Effector memory CD4-positive, alpha-beta T cell (primary cell): ENCODE measurements around the gene UBE2U.
"Not testable (repeated sequence)": the region's sequence is repeated elsewhere in the genome, so short reads cannot be mapped to it uniquely, and the experiment has no call there.

Source experiments
- DNase-seq, 3 donors: peaks; one replicate each; pipeline ENCODE4 v3.0.0-alpha.2; 2020
- H3K27ac ChIP-seq: 2 replicates; pipeline ENCODE4 v1.7.0; 2013; ENCODE audit warnings: mild to moderate bottlenecking, low read length, moderate library complexity; ENCODE audit not compliant: insufficient read depth, poor library complexity, severe bottlenecking
- H3K27me3 ChIP-seq: replicated peaks from 2 replicates; pipeline ENCODE4 v1.7.0; 2013; ENCODE audit warnings: mild to moderate bottlenecking, low read length; ENCODE audit not compliant: insufficient read depth, control insufficient read depth, poor library complexity, severe bottlenecking
- H3K36me3 ChIP-seq: 2 replicates; pipeline ENCODE4 v1.7.0; 2013; ENCODE audit warnings: mild to moderate bottlenecking, low read length, moderate library complexity; ENCODE audit not compliant: control insufficient read depth, insufficient read depth
- H3K4me1 ChIP-seq: 2 replicates; pipeline ENCODE4 v1.7.0; 2013; ENCODE audit warnings: low read length, mild to moderate bottlenecking; ENCODE audit not compliant: control insufficient read depth, insufficient read depth, poor library complexity, severe bottlenecking
- H3K4me3 ChIP-seq: 2 replicates; pipeline ENCODE4 v1.7.0; 2013; ENCODE audit warnings: low read length, low read depth, mild to moderate bottlenecking; ENCODE audit not compliant: insufficient read depth, poor library complexity, severe bottlenecking
- H3K9me3 ChIP-seq: 2 replicates; pipeline ENCODE4 v1.7.0; 2013; ENCODE audit warnings: mild to moderate bottlenecking, low read length, moderate library complexity; ENCODE audit not compliant: control insufficient read depth

Gene UBE2U

DNA sequence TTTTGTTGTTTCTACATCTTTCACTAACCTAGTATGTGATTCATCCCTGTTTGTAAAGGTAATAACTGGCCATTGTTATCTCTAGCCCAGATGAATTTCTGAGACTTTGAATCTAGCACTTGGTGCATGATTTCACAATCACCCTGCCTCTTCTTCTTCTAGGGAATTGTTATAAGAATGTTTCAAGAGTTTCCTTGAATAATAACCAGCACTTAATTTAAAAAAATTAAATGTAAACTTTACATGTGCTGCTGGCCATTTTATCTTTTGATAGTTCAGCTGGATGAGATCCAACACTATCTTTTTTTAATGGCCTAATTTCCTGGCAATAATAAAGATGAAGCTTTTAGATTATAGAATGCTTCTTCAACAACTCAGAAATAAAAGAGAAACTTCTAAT lies 31.8 kb downstream of the UBE2U start:
- no peak overlapping the region for H3K4me3 ChIP-seq
- H3K27ac ChIP-seq, result no peak overlapping the region
- no peaks in the 10 kb centered on the region for H3K9me3 ChIP-seq
- no peaks in the 10 kb centered on the region for H3K4me1 ChIP-seq
- no peak for DNase-seq
- no peaks in the 10 kb centered on the region for H3K36me3 ChIP-seq
- H3K27me3 ChIP-seq, result no peaks in the 10 kb centered on the region

DNA sequence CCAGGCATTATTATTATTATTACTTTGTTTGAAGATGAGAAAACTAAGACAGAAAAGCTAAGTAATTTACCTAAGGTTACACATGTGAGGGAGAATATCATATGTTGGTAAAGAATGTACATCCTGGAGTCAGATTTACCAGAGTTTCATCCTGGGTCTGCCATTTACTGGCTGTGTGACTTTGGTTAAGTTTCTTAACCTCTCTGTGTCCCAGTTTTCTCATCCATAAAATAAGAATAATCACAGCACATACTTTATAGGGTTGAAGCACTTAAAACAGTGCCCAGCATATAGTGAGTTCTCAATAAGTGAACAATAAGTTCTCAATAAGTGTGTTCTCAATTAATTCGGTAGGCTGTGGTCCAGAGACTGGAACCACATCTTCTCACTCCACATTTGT lies 32.5 kb downstream of the UBE2U start:
- no peak overlapping the region for H3K4me3 ChIP-seq
- H3K27ac ChIP-seq, result no peak overlapping the region
- H3K4me1 ChIP-seq, result no peaks in the 10 kb centered on the region
- H3K9me3 ChIP-seq, result no peaks in the 10 kb centered on the region
- no peaks in the 10 kb centered on the region for H3K36me3 ChIP-seq
- no peak for DNase-seq
- H3K27me3 ChIP-seq, result no peaks in the 10 kb centered on the region

DNA sequence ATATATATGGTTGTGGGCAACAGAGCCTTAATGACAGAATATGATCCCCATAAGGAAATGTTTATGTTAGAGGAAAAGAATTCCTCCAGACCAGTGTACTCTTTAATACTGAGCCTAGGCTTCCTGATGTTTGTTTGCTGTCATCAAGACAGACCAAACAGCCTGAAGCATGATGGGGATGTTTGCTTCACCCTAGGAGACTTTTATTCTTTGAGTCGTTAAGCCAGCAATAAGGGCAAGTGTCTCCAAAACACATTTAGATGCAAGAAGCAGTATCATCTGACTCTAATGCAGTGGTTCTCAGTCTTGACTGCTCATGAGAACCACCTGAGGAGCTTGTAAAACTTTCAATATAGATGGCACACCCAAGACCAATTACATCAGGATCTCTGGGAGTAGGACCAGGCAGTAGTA lies 33.1 kb downstream of the UBE2U start:
- DNase-seq, result no peak
- Histone ChIP-seq H3K9me3 (no peaks in the 10 kb centered on the region), H3K4me1 (no peaks in the 10 kb centered on the region), H3K27ac (no peak overlapping the region), H3K36me3 (no peaks in the 10 kb centered on the region), H3K27me3 (no peaks in the 10 kb centered on the region), H3K4me3 (no peak overlapping the region)

DNA sequence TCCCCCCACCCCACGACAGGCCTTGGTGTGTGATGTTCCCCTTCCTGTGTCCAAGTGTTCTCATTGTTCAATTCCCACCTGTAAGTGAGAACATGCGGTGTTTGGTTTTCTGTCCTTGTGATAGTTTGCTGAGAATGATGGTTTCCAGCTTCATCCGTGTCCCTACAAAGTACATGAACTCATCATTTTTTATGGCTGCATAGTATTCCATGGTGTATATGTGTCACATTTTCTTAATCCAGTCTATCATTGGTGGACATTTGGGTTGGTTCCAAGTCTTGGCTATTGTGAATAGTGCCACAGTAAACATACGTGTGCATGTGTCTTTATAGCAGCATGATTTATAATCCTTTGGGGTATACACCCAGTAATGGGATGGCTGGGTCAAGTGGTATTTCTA lies 36.1 kb downstream of the UBE2U start:
- H3K36me3 ChIP-seq, H3K4me1 ChIP-seq, H3K27ac ChIP-seq, H3K27me3 ChIP-seq, DNase-seq, H3K9me3 ChIP-seq, H3K4me3 ChIP-seq: not testable (repeated sequence)

DNA sequence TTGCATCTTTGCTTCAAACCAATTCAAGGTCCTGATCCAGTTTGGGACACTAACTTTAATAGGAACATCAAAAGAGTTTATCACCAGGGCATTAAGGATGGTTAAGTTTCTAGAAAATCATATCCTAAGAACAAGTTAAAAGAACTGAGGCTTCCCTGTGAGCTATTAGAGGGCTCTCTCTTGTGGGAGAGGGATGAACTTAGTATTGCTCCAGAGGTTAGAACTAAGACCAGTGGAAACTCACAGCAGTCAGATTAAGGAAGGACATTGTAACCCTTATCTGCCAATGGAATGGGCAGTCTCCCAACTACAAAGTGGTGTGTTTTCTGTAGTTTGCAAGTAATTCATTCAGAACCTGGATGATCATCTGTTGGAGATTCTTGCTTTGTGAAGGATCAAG lies 36.8 kb downstream of the UBE2U start:
- no peaks in the 10 kb centered on the region for H3K27me3 ChIP-seq
- H3K27ac ChIP-seq, result no peak overlapping the region
- H3K9me3 ChIP-seq, result no peaks in the 10 kb centered on the region
- H3K4me3 ChIP-seq, result no peak overlapping the region
- DNase-seq, result no peak
- H3K4me1 ChIP-seq, result no peaks in the 10 kb centered on the region
- H3K36me3 ChIP-seq, result no peaks in the 10 kb centered on the region

DNA sequence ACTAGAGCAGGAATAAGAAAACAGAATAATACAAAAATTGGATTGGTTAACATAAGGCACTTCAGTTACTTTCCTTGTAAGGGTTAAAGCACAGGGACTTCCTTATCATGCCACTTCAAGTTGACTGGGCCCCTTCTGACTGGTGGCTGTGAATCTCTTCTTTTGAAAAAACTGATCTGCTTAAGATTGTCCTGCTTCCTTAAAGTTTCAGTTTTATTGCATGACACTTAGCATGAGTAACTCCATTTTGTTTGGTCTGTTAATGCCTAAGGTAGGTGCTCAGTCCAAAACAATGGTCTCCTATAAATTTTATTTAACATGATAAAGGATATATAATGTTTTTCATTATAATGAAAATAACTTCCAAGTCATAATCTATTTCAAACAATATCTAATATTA lies 37.6 kb downstream of the UBE2U start:
- Histone ChIP-seq H3K27ac (no peak overlapping the region), H3K4me1 (no peaks in the 10 kb centered on the region), H3K27me3 (no peaks in the 10 kb centered on the region), H3K4me3 (no peak overlapping the region), H3K36me3 (no peaks in the 10 kb centered on the region), H3K9me3 (no peaks in the 10 kb centered on the region)
- DNase-seq, result no peak

DNA sequence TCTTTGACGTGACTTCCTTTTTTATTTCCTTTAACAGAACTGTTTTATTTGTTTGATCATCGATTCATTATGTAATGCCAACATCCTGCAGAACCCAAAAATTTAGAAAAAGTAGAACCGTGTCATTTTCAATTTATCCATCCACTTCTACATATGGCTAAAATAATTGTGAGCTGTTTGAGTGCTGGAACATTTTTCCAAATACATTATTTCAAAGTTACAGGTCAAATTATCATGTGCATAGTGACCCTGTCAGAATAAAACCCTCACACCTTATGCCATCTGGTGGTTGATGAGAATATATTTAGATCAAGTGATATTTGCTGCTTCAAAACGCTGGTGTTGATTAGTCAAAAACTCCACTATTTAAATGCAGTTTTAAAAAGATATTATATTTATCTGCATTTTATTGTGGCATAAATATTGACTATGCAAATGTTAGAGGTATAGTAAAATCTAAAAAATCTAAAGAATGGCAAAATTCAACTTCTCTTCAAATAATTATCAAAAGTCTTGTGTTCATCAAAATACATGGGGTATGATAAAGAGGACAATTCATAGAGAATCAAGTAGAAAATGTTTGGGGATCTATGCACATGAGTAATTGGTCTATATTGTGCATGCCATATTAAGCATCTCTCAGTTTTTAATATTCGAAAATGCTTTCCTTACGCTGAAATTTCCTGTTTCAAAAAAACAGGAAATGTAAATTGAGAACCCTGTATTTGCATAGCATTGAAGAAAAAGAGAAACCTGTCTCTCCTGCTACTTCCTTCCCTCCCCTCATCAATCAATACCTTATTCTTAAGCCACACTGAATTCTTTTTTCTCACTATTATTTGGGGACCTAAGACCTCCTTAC lies 39.7 kb downstream of the UBE2U start:
- no peak overlapping the region for H3K27ac ChIP-seq
- no peaks in the 10 kb centered on the region for H3K9me3 ChIP-seq
- peak overlapping the region; percentile 24 for H3K4me3 ChIP-seq
- H3K4me1 ChIP-seq, result no peaks in the 10 kb centered on the region
- no peak for DNase-seq
- H3K27me3 ChIP-seq, result no peaks in the 10 kb centered on the region
- H3K36me3 ChIP-seq, result no peaks in the 10 kb centered on the region

DNA sequence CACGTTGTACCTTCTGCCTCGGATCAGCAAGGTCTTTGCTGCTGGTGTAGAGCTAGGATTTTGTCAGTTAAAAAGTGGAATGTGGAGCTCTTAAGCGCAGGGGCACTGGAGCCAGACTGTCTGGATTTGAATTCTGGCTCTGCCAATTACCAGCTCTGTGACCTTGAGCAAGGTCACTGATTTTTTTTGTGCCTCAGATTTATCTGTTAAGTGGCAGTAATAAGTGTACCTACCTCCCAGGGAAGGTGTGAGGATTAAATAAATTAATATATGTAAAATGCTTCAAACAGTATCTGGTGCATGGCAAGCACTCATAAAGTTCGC lies 40.3 kb downstream of the UBE2U start:
- H3K4me3 ChIP-seq, result no peak overlapping the region
- H3K4me1 ChIP-seq, result no peaks in the 10 kb centered on the region
- no peak overlapping the region for H3K27ac ChIP-seq
- DNase-seq, result no peak
- no peaks in the 10 kb centered on the region for H3K9me3 ChIP-seq
- no peaks in the 10 kb centered on the region for H3K27me3 ChIP-seq
- H3K36me3 ChIP-seq, result no peaks in the 10 kb centered on the region

DNA sequence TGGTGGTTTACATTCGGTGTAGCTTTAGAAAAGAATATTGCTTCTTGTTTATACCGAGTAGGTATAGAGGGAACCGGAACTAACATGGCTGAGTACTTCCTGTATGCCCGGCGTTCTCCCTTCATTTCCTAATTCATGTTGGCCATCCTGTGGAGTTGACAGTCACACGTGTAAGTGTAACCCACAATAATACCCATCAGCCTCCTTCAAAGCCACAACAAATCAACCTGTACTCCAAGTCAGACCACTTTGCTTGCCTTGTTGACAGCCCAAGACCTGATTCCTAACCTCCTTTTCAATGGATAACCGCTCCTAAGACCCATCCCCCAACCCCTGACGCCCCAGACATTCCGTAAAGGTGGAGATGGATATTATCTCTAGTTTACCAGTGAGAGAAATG lies 42.1 kb downstream of the UBE2U start:
- H3K4me3 ChIP-seq, result no peak overlapping the region
- no peak overlapping the region for H3K27ac ChIP-seq
- H3K4me1 ChIP-seq, result no peaks in the 10 kb centered on the region
- no peak for DNase-seq
- H3K27me3 ChIP-seq, result no peaks in the 10 kb centered on the region
- no peaks in the 10 kb centered on the region for H3K36me3 ChIP-seq
- H3K9me3 ChIP-seq, result no peaks in the 10 kb centered on the region

DNA sequence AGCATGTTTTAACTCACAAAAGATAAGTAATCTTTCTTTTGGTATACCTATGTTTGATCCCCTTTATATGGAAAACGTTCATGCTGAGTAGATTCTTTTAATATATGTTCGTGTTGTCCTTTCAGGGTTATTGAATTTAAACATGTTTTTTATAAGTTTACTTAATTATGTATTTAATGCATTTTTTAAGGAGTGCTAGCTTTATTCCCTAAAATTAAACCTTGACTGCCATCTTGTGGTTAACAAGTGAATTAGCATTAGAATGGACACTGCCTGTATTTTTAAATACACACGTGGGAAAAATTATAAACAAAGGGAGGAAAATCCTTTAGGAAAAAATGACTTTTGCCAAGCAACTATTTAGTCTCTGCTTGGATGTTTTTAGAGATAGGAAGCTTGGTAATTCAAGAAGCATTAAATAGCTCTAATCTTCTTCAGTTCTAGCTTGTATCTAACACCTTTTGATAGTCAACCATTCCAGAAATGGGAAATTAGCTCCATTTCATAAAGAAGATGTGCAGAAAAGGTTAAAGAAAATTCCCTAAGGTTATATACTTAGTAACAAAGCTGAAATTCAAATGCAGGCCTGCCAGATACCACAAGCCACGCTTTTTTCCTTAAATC lies 43.0 kb downstream of the UBE2U start:
- Histone ChIP-seq H3K4me1 (no peaks in the 10 kb centered on the region), H3K27me3 (no peaks in the 10 kb centered on the region), H3K36me3 (no peaks in the 10 kb centered on the region), H3K9me3 (no peaks in the 10 kb centered on the region), H3K4me3 (no peak overlapping the region), H3K27ac (no peak overlapping the region)
- DNase-seq, result no peak
